Omental fat pad (tissue), 4 donors: ENCODE results near the gene MTMR4. TPM values are rescaled to one million over a fixed set of nuclear protein-coding genes. Genes with fewer than 3 reads are reported as not detected.

ENCODE experiments used
- ATAC-seq: fragments of 150-250 bp; one replicate; pipeline ENCODE4 v1.9.1; 2016; ENCODE audit warnings: mild to moderate bottlenecking, moderate library complexity; ENCODE audit not compliant: low FRiP score
- DNase-seq: peaks from one replicate; pipeline ENCODE4 v3.0.0-alpha.2; 2019; ENCODE audit warnings: low spot score
- CTCF ChIP-seq, 3 donors: fragments of 450-650 bp; IDR thresholded peaks; one replicate each; pipeline ENCODE4 v1.5.1; 2016 to 2017; ENCODE audit warnings: antibody characterized with exemption in 3 of 3, mild to moderate bottlenecking in 3 of 3, moderate library complexity in 2 of 3
- total RNA-seq, 4 donors: library from RNA; depleted of rRNA; stranded (reverse); fragments of >200 nt; gene quantifications; one replicate each; pipeline ENCODE4 v1.1.0, GENCODE V29; 2016

MTMR4 gene
- total RNA-seq, 4 donors from 2014 or later: 24.3 to 40.1 (median 32.3) TPM

- ATAC-seq: no peak
- no peak for DNase-seq
- no peak for TF ChIP-seq CTCF (IDR thresholded peaks at IDR 0.05)
Measured at GRCh38 chr17:58538811-58539409, 24.5 kb upstream of the MTMR4 start.

- DNase-seq (no peak), ATAC-seq (no peak)
- TF ChIP-seq CTCF (IDR thresholded peaks at IDR 0.05): no peak
Measured at GRCh38 chr17:58537266-58537665, 22.8 kb upstream of the MTMR4 start.

GRCh38 chr17:58536542-58536941, 22.1 kb upstream of the MTMR4 start:
- TF ChIP-seq CTCF (IDR thresholded peaks at IDR 0.05): no peak
- no peak for ATAC-seq
- DNase-seq: no peak

DNA sequence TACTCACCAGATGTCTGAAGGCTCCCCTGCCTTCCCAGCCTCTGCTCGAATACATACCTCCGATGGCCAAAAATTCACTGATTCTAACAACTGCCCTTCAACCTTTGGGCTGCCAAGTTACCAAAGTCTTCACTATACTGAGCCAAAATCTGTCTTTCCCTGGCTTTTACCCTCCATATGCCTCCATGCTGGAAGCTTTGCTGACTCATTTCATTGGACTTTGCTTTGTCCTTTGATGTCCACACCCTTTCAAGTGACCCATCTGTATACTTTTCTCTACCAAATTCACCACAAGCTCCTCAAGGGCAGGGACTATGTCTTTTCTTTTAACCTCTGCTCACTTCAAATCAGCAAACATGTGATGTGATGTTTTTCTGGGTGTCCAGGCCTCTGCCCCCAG, 21.0 kb upstream of the MTMR4 start:
- no peak for DNase-seq
- no peak for ATAC-seq
- TF ChIP-seq CTCF (IDR thresholded peaks at IDR 0.05): no peak

GRCh38 chr17:58534901-58535421, 20.5 kb upstream of the MTMR4 start:
- TF ChIP-seq CTCF (IDR thresholded peaks at IDR 0.05): no peak
- ATAC-seq (no peak), DNase-seq (no peak)

- TF ChIP-seq CTCF (IDR thresholded peaks at IDR 0.05): no peak
- no peak for DNase-seq
- no peak for ATAC-seq
Measured at GRCh38 chr17:58534331-58534730, 19.9 kb upstream of the MTMR4 start.

DNA sequence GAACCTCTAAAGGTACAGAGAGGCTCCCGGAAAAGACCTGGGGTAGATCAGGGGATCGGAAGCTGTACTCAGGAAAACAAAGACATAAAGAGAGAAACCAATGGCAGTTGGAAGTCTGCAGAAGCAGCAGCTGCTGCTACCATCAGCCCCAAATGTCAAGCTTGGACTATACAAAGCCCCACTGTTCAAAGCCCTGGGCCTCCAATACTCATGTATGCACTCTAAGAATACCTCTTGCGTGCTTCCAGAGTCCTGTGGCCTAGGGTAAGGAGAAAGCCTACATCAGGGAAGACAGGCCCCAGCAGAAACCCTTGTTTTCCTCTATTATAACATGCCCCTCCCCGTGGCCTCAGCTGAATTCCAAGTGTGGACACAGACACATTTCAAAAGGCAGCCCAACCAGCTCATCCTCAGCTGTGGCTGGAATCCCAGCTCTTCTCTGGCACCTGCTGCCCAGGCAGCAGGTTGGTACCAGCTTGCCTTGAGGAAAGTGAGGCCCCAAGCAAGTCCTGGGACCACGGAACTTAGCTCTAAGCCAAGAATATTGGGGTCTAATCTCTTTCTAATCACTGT, 19.3 kb upstream of the MTMR4 start:
- ATAC-seq (no peak), DNase-seq (no peak)
- TF ChIP-seq CTCF (IDR thresholded peaks at IDR 0.05): no peak
